ENCODE results near the gene TEX10. TPM values are rescaled to one million over a fixed set of nuclear protein-coding genes. Genes with fewer than 3 reads are reported as not detected.
"Not testable (repeated sequence)": the region's sequence is repeated elsewhere in the genome, so short reads cannot be mapped to it uniquely, and the experiment has no call there.

The TEX10 gene
- total and polyA plus RNA-seq, 9 donors: 21.5 to 26.3 (median 22.3) TPM

GRCh38 chr9:100354121-100354800, 1.5 kb upstream of the TEX10 start:
- no peak for DNase-seq
- no peak overlapping the region for H3K4me3 ChIP-seq (ENCODE audit: low read length)
- H3K27me3 ChIP-seq (ENCODE audit: control insufficient read depth, insufficient read depth, low read length): no peaks in the 10 kb centered on the region
- no peaks in the 10 kb centered on the region for H3K9me3 ChIP-seq (replicated peaks; ENCODE audit: control insufficient read depth, low read depth, low read length)
- peaks cover 2% of the 10 kb centered on the region for H3K4me1 ChIP-seq (ENCODE audit: control insufficient read depth, insufficient read depth, low read length)
- H3K27ac ChIP-seq (ENCODE audit: low read length): no peak overlapping the region
- H3K36me3 ChIP-seq (ENCODE audit: control insufficient read depth, insufficient read depth, low read length): peaks cover 3% of the 10 kb centered on the region
- no CpG with 5 or more reads among the region's 2 CpGs for WGBS (ENCODE audit: insufficient coverage)

- H3K36me3 ChIP-seq (ENCODE audit: control insufficient read depth, insufficient read depth, low read length): peaks cover 3% of the 10 kb centered on the region
- peaks cover 2% of the 10 kb centered on the region for H3K4me1 ChIP-seq (ENCODE audit: control insufficient read depth, insufficient read depth, low read length)
- peak overlapping the region; percentile 89 for H3K27ac ChIP-seq (ENCODE audit: low read length)
- peak; percentile 44 for DNase-seq
- H3K9me3 ChIP-seq (replicated peaks; ENCODE audit: control insufficient read depth, low read depth, low read length): no peaks in the 10 kb centered on the region
- H3K4me3 ChIP-seq (ENCODE audit: low read length): peak overlapping the region; percentile 87
- H3K27me3 ChIP-seq (ENCODE audit: control insufficient read depth, insufficient read depth, low read length): no peaks in the 10 kb centered on the region
- WGBS (ENCODE audit: insufficient coverage): under 1% methylated on average over 42 of the region's 43 CpGs
Measured at GRCh38 chr9:100352201-100352726, 478 bp downstream of the TEX10 start.

DNA sequence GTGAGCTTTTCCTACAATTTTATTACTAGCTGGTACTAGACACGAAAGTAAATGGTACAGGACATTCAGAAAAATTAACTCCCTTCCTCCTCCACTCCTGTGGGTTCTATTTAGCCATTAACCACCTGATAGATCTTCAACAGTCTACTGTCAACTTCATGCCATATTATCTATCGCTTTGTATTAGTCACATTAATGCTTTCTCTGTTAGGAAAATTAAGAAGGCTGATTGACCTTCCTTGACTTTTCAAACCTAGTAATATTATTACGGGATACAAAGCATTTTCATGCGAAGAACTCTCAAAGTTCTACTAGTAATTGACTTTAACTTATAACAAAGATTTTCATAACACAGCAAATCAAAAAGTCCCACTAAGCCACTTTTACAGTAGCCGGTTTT, 1.2 kb downstream of the TEX10 start:
- no peak overlapping the region for H3K27ac ChIP-seq (ENCODE audit: low read length)
- H3K4me3 ChIP-seq (ENCODE audit: low read length): peak overlapping the region; percentile 87
- peaks cover 8% of the 10 kb centered on the region for H3K36me3 ChIP-seq (ENCODE audit: control insufficient read depth, insufficient read depth, low read length)
- H3K4me1 ChIP-seq (ENCODE audit: control insufficient read depth, insufficient read depth, low read length): peaks cover 2% of the 10 kb centered on the region
- no peaks in the 10 kb centered on the region for H3K9me3 ChIP-seq (replicated peaks; ENCODE audit: control insufficient read depth, low read depth, low read length)
- no peak for DNase-seq
- WGBS (ENCODE audit: insufficient coverage): 0% methylated on average over 1 of the region's 5 CpGs
- no peaks in the 10 kb centered on the region for H3K27me3 ChIP-seq (ENCODE audit: control insufficient read depth, insufficient read depth, low read length)

DNA sequence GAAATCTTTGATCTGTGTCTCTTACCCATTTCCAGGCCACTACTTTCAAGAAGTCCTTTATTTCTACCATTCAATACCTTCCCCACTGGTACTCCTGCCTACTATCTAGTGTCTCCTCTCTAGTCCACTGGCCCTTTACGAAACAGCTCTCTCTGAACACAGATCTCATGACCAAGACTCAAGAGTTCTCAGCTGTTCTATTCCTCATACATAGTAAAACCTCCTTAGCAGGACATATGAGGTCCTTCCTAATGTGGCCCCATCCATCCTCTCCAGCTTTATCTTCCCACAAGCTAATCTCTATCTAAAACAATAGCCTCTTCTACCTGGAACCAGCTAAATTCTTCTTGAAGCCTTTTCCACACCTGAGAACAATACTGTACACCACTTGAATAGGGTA, 2.6 kb downstream of the TEX10 start:
- 100% methylated on average over 1 of the region's 1 CpG for WGBS (ENCODE audit: insufficient coverage)
- DNase-seq: no peak
- H3K36me3 ChIP-seq (ENCODE audit: control insufficient read depth, insufficient read depth, low read length): peaks cover 6% of the 10 kb centered on the region
- H3K27me3 ChIP-seq (ENCODE audit: control insufficient read depth, insufficient read depth, low read length): no peaks in the 10 kb centered on the region
- H3K9me3 ChIP-seq (replicated peaks; ENCODE audit: control insufficient read depth, low read depth, low read length): no peaks in the 10 kb centered on the region
- H3K4me3 ChIP-seq (ENCODE audit: low read length): no peak overlapping the region
- H3K27ac ChIP-seq (ENCODE audit: low read length): no peak overlapping the region
- H3K4me1 ChIP-seq (ENCODE audit: control insufficient read depth, insufficient read depth, low read length): peaks cover 2% of the 10 kb centered on the region

GRCh38 chr9:100346836-100347235, 5.9 kb downstream of the TEX10 start:
- Histone ChIP-seq H3K9me3 (replicated peaks; ENCODE audit: control insufficient read depth, low read depth, low read length) (no peaks in the 10 kb centered on the region), H3K4me3 (ENCODE audit: low read length) (no peak overlapping the region), H3K36me3 (ENCODE audit: control insufficient read depth, insufficient read depth, low read length) (peaks cover 6% of the 10 kb centered on the region), H3K4me1 (ENCODE audit: control insufficient read depth, insufficient read depth, low read length) (no peaks in the 10 kb centered on the region), H3K27ac (ENCODE audit: low read length) (no peak overlapping the region), H3K27me3 (ENCODE audit: control insufficient read depth, insufficient read depth, low read length) (no peaks in the 10 kb centered on the region)
- no peak for DNase-seq
- WGBS (ENCODE audit: insufficient coverage): 100% methylated on average over 1 of the region's 3 CpGs

- WGBS (ENCODE audit: insufficient coverage): 96% methylated on average over 3 of the region's 3 CpGs
- H3K27ac ChIP-seq (ENCODE audit: low read length): no peak overlapping the region
- no peaks in the 10 kb centered on the region for H3K9me3 ChIP-seq (replicated peaks; ENCODE audit: control insufficient read depth, low read depth, low read length)
- peaks cover 10% of the 10 kb centered on the region for H3K36me3 ChIP-seq (ENCODE audit: control insufficient read depth, insufficient read depth, low read length)
- no peaks in the 10 kb centered on the region for H3K27me3 ChIP-seq (ENCODE audit: control insufficient read depth, insufficient read depth, low read length)
- H3K4me3 ChIP-seq (ENCODE audit: low read length): no peak overlapping the region
- no peaks in the 10 kb centered on the region for H3K4me1 ChIP-seq (ENCODE audit: control insufficient read depth, insufficient read depth, low read length)
- DNase-seq: no peak
Measured at GRCh38 chr9:100341889-100342288, 10.9 kb downstream of the TEX10 start.

- Histone ChIP-seq H3K27me3 (ENCODE audit: control insufficient read depth, insufficient read depth, low read length) (no peaks in the 10 kb centered on the region), H3K4me3 (ENCODE audit: low read length) (no peak overlapping the region), H3K27ac (ENCODE audit: low read length) (no peak overlapping the region), H3K9me3 (replicated peaks; ENCODE audit: control insufficient read depth, low read depth, low read length) (no peaks in the 10 kb centered on the region), H3K4me1 (ENCODE audit: control insufficient read depth, insufficient read depth, low read length) (no peaks in the 10 kb centered on the region), H3K36me3 (ENCODE audit: control insufficient read depth, insufficient read depth, low read length) (peaks cover 5% of the 10 kb centered on the region)
- WGBS (ENCODE audit: insufficient coverage): no CpG with 5 or more reads among the region's 2 CpGs
- DNase-seq: no peak
Measured at GRCh38 chr9:100340224-100340623, 12.5 kb downstream of the TEX10 start.

GRCh38 chr9:100338736-100339135, 14.0 kb downstream of the TEX10 start:
- not testable (repeated sequence) for H3K4me1 ChIP-seq (ENCODE audit: control insufficient read depth, insufficient read depth, low read length); H3K36me3 ChIP-seq (ENCODE audit: control insufficient read depth, insufficient read depth, low read length)
- WGBS (ENCODE audit: insufficient coverage): 100% methylated on average over 2 of the region's 5 CpGs

GRCh38 chr9:100324594-100325200, 28.0 kb downstream of the TEX10 start:
- H3K27me3 ChIP-seq (ENCODE audit: control insufficient read depth, insufficient read depth, low read length): no peaks in the 10 kb centered on the region
- no peak overlapping the region for H3K27ac ChIP-seq (ENCODE audit: low read length)
- peaks cover 10% of the 10 kb centered on the region for H3K36me3 ChIP-seq (ENCODE audit: control insufficient read depth, insufficient read depth, low read length)
- WGBS (ENCODE audit: insufficient coverage): no CpG with 5 or more reads among the region's 4 CpGs
- peak; percentile 68 for DNase-seq
- H3K4me1 ChIP-seq (ENCODE audit: control insufficient read depth, insufficient read depth, low read length): no peaks in the 10 kb centered on the region
- no peak overlapping the region for H3K4me3 ChIP-seq (ENCODE audit: low read length)
- H3K9me3 ChIP-seq (replicated peaks; ENCODE audit: control insufficient read depth, low read depth, low read length): no peaks in the 10 kb centered on the region

More at GRCh38 chr9:100338736-100339135, 14.0 kb downstream of the TEX10 start:
- not testable (repeated sequence) for H3K27me3 ChIP-seq (ENCODE audit: control insufficient read depth, insufficient read depth, low read length); H3K9me3 ChIP-seq (replicated peaks; ENCODE audit: control insufficient read depth, low read depth, low read length); DNase-seq; H3K4me3 ChIP-seq (ENCODE audit: low read length); H3K27ac ChIP-seq (ENCODE audit: low read length)

DNA sequence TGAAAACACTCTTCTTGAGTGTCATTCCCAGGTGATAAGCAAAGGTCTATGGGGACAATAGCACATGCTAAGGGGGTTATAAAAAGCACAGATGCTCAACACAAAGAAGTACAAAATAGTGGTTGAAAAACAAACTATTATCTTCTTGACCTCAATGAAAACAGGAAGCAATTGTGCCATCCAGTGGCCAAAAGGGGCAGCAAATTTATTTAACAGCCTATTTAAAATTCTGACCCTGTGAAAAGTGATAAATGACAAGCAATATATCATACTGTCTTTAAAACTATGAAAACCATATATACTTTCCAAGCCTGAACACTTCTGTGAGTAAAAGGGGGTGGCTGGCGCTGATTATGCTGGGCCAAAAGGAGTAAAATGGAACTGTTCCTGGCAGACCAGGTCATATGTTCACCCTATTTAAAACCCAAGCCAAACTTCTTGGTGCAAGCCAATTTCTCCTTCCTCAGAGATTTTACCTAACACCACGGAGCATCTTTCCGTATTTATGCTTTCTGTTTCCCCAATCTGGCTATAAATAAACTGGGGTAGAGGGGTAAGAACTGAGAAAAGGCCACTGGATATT, 29.7 kb downstream of the TEX10 start:
- H3K4me3 ChIP-seq (ENCODE audit: low read length): no peak overlapping the region
- H3K4me1 ChIP-seq (ENCODE audit: control insufficient read depth, insufficient read depth, low read length): no peaks in the 10 kb centered on the region
- no peaks in the 10 kb centered on the region for H3K27me3 ChIP-seq (ENCODE audit: control insufficient read depth, insufficient read depth, low read length)
- no peaks in the 10 kb centered on the region for H3K9me3 ChIP-seq (replicated peaks; ENCODE audit: control insufficient read depth, low read depth, low read length)
- peak; percentile 60 for DNase-seq
- H3K36me3 ChIP-seq (ENCODE audit: control insufficient read depth, insufficient read depth, low read length): peaks cover 17% of the 10 kb centered on the region
- no peak overlapping the region for H3K27ac ChIP-seq (ENCODE audit: low read length)
- no CpG with 5 or more reads among the region's 3 CpGs for WGBS (ENCODE audit: insufficient coverage)

Measured in muscle of leg (tissue), 11 donors.